Erythroblast (primary cell): ENCODE data around the gene GSDME.

Experiments
- DNase-seq, 2 experiments: peaks; one replicate each; lab custom pipeline; 2025; lab: John Stamatoyannopoulos, UW
- GATA1 ChIP-seq: IDR thresholded peaks from 2 replicates; pipeline ENCODE4 v1.6.1; 2011; ENCODE audit warnings: low read depth, mild to moderate bottlenecking, control low read depth, low read length, moderate library complexity
- POLR2A ChIP-seq: IDR thresholded peaks from 2 replicates; pipeline ENCODE4 v1.6.1; 2011; ENCODE audit warnings: mild to moderate bottlenecking, low read length

GSDME gene

GRCh38 chr7:24665564-24666294, 91.5 kb downstream of the GSDME start:
- DNase-seq = peak; percentile 46 to 75
- TF ChIP-seq GATA1 = no peak
- TF ChIP-seq POLR2A = no peak

- TF ChIP-seq GATA1 = no peak
- TF ChIP-seq POLR2A = no peak
- no peak for DNase-seq
Measured at GRCh38 chr7:24660546-24660945, 96.7 kb downstream of the GSDME start.

- TF ChIP-seq POLR2A (no peak), GATA1 (no peak)
- DNase-seq = no peak
Measured at GRCh38 chr7:24659505-24659904, 97.8 kb downstream of the GSDME start.

GRCh38 chr7:24657980-24658379, 99.3 kb downstream of the GSDME start:
- no peak for DNase-seq
- no peak for TF ChIP-seq GATA1
- no peak for TF ChIP-seq POLR2A

- TF ChIP-seq POLR2A = no peak
- TF ChIP-seq GATA1 = no peak
- DNase-seq = no peak
Measured at GRCh38 chr7:24656608-24657007, 100.7 kb downstream of the GSDME start.

- no peak for DNase-seq
Measured at GRCh38 chr7:24654305-24654704, 103.0 kb downstream of the GSDME start.

GRCh38 chr7:24653316-24654085, 103.8 kb downstream of the GSDME start:
- TF ChIP-seq POLR2A (no peak), GATA1 (no peak)
- no peak for DNase-seq

More at GRCh38 chr7:24654305-24654704, 103.0 kb downstream of the GSDME start:
- no peak for TF ChIP-seq GATA1
- no peak for TF ChIP-seq POLR2A

- TF ChIP-seq GATA1 (no peak), POLR2A (no peak)
- DNase-seq = no peak
Measured at GRCh38 chr7:24652251-24652939, 104.9 kb downstream of the GSDME start.
